ENCODE measurements around the gene AP1B1.

AP1B1 gene

DNA sequence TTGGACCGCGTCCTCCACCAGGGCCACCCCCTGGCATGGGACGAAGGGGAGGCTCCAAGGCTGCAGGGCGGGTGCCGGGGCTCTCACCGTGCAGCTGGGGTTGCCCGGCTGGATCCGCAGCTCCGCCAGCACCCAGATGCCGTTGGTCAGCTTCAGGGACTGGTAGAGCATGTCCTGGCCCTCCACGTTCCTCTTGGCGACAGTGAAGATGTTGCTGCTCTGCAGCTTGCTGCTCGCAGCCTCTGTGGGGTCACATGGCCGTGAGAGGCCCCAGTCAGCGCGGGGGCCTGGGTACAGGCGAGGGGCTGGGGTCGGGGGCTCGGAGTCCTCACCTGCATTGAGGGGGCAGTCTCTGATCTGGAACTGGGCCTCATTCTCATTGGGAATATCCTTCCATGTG is 58.1 kb downstream of the AP1B1 start:
- no peak for DNase-seq

DNA sequence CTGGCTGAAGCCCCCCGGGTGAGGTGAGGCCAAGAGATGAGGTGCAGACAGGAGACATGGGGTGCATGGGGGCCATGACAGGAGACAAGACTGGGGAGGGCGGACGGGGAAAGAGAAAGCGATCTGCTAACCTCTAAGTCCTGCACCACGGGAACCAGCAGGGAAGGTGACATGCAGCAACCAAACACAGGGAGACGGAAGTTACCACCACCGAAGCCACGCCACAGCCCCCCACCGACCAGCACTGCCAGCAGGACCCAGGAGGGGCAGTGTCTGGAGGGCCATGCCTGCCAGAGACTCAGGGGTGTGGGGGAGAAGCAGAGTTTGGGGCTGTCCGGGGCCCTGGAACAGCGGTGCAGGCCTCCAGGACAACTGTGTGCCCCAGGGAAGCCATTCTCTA is 58.8 kb downstream of the AP1B1 start:
- no peak for DNase-seq

DNA sequence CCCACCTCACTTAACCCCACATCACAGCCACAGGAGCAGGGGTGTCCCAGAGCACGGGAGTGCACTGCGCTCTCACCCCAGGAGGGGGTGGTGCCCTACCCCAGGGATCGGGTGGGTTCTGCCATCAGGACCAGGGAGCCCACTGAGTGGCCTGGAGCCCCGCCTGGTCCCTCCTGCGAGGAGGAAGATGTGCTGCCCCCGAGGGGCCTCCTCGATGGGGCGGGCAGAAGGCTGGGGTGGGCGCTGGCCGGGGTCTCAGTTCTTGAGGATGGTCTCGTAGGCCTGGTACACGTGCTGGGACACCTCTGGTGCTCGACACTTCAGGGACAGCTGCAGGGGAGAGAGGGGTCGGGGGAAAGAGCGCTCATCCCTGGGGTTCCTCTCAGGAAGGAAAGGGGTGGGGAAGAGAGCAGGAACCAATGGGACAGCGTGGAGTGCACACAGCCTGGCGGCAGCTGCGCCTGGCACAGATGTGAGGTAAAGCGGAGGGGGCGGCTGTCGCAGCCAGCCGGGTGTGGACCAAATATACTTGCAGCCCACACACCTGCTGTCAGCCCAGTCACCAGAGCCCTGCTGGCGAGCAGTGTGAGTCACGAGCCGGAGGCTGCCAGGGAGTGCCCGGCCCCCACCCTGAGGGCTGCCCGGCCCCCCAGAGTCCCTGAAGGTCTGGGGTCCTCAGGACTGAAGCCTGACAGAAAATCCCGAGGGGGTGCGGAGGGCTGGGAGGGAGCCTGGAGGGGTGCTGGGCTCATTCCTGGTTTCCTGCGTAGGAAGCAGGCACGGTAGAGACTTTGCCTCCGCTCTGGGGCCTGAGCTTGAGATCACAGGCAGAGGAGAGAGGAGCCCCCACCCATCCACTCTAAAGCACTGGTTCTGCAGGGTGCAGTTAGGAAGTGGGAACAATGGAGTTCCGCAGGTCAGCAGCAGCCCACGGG is 59.5 kb downstream of the AP1B1 start:
- DNase-seq, result no peak

DNA sequence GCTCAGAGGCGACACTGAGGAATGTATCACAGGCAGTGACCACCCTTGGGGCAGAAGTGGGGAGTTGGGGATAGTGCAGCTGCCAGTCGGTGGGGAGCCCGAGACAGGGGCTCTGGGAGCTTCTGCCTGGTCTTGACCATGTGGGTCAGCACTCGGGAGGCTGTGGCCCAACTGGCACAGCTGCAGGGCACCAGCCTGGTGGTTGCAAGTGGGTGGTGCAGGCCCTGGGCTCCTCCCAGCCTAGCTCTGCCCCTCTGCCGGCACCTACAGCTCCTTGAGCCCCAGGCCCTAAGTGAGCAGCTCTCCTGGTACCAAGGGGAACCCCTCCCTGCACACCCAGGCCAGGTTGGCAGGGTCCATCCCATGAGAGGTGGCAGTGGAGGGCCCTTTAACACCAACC is 60.3 kb downstream of the AP1B1 start:
- DNase-seq, result no peak

DNA sequence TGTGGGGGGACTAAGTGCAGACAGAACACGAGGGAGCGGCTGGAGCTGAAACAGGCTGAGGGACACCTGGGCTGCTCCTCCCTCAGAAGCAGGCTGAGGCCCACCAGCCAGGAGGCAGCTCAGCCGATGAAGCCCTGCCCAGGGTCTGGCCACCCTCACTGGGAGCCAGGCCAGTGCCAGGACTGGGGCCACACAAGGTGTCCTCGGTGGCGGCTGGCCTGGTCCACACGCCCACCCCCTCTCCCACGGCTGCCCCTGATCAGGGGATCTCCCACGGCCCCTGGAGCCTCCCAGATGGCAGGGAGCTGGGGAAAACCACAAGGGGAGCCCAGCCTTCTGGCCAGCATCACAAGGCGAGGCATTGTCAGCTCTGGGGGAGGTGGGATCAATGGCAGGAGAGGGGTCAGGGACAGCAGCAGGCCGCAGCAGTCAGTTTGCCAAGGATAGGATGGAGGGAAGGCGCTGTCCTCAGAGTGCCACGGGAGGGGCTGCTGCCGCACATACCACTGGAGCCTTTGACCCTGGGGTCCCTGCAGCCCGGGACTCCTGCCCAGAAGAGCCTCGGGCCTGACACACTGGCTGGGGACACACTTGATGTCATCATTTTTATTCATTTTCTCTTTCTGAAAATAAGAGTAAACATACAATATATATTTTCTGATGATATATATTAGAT is 61.1 kb downstream of the AP1B1 start:
- DNase-seq, result no peak

DNA sequence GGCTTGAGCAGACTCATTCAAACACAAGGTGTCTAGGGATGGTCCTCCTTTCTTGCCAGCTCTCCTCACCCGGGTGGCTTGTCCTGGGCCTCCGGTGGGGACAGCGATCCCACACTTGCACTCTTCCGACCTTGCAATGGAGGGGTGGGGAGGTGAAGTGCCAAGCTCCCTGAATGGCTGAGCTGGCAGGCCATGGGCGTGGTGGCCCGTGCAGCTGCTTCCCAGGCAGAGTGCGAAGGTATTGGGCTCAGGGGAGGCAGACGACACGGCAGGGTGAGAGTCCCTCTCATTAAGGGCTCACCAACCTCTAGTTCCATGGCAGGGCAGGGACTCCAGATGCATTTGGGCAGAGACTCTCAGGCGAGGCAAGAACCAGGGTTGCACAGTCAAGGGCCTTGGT is 61.9 kb downstream of the AP1B1 start:
- no peak for DNase-seq

DNA sequence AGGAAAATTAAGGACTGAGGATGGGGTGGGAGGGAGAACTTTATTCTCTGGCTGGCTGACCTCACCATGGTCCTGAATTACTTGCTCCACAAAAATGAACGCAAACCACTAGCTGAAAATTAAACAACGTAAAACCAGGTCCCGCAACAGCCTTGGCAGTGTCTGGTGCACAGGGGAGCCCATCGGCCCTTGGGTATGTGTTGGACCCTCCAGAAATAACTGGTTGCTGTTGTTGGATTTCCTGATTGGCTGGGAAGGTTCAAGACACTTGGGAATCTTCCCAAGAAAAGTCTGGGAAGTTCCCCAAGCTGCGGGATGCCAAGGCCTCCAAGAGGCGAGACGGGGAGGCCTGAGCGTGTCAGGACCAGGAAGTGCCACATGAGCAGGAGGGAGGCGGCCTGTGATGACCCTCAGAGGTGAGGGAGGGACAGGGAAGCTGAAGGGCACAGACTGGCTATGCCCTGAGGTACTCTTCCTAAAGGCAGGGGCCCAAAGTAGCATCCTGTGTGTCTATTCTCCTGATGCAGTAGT is 62.5 kb downstream of the AP1B1 start:
- no peak for DNase-seq

DNA sequence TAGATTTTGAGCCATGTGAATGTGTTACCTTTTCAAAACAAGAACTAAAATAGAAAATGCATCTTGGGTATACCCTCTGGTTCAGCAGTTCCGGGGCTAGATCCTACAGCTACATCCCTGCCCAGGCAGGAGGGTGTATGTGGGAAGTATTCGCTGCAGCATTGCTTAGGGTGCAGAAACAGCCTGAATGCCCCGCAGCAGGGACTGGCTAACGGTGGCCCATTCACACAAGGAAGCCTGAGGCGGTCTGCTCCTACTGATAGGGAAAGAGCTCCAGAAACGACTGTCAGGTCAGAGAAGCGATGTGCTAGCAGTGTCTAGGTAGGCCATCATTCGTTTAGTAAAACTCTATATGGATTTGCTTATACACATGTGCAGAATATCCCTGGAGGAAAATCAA is 63.0 kb downstream of the AP1B1 start:
- DNase-seq, result no peak

DNA sequence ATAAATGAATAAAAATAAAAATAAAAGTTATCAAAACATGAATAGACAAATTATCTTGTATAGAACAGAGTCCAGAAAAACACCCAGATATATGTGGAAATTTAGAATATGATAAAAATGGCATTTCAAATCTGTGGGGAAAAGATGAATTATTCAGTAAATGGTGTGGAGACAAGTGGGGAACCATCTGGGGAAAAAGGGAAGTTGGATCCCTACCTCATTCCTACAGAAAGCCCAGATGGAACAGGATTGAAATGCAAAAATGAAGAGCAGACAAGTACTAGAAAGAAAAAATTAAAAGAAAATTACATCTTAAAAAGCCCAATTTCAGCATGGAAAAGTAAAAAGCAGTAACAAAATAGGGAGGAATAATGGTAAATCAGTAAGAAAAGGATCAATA is 64.7 kb downstream of the AP1B1 start:
- DNase-seq, result no peak

DNA sequence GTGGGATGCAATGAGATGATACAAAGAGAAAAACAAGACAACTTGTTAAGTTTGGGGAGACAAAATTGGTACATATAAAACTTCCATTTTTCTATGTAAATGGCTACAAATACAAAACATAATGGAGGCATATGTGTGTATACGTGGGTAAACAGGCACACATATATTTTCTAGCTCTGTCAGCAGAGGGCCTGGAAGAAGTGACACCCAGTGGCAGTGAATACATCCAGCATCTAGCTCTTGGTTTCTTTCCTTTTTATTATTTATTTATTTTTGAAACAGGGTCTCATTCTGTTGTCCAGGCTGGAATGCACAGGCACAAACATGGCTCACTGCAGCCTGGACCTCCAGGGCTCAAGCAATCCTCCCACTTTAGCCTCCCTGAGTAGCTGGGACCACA is 67.8 kb downstream of the AP1B1 start:
- no peak for DNase-seq

DNA sequence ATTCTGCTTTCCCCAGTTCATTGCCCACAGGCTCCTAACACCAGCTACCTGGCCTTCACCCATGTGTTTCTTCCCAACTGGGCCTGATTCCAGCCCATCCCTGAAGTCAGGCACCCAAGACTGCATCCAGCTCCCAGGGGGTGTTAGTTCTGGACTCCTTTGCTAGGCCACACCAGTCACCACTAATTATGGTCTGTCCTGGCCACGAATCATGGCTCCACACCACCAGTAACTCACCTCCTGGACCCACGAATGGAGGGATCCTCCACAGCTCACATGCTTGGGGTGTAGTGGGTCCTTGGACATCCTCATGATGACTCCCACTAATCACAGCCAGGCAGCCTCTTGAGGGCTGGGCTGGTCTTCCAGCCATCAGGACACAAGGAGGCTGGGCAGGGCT is 69.3 kb downstream of the AP1B1 start:
- no peak for DNase-seq

DNA sequence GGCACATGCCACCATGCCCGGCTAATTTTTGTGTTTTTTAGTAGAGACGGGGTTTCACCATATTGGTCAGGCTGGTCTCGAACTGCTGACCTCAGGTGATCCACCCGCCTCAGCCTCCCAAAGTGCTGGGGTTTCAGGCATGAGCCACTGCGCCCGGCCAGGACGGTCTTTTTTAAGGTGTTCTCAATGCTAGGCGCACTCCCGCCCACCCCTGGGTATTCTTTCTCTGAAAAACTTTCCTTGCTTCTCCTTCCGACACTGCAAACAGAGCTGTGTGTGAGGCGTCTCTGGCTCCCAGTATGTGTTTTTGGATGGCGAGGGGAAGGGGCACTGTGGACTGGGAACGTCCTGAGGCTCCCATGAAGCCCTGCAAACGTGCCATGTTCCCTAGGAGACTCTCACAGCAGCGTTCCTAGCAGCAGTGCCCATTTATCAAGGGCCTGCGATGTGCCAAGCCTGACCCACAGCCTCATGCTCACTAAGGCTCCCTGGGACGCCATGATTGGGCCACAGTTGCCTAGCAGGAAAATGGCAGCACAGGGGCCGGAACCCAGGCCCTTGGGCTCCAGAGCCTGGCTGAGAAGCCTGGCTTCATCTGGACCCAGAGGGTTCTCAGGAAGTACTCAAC is 70.4 kb downstream of the AP1B1 start:
- no peak for DNase-seq

DNA sequence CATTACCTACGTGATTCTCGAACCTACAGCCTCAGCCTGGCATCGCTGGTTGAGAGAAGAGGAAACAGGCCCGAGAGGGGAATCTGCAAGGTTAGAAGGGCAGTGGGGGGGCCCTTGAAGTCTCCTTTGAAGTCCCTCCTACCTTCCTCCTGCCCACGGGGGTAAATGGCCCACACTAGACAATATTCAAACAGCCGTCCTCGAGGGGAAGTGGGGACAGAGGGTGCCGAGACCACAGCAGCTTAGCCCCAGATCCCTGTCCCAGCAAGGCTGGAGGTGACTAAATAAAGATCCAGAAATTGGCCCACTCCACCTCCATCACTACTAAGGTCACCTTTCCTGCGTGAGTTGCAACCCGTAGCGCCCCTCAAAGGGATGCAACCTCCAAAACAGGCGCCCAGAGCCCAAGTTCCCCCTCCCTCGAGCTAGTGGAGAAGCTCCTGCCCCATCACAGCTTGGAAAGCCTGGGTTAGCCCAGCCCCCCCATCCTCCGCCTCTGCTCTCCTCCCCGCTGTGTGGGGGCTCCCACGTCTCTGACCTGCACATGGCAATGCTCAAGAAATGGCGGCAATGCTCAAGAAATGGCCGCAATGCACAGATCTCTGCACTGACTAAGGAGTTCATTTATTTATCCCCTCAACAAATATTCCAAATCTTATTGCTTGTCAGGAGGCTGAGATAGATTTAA is 72.1 kb downstream of the AP1B1 start:
- DNase-seq, result no peak

DNA sequence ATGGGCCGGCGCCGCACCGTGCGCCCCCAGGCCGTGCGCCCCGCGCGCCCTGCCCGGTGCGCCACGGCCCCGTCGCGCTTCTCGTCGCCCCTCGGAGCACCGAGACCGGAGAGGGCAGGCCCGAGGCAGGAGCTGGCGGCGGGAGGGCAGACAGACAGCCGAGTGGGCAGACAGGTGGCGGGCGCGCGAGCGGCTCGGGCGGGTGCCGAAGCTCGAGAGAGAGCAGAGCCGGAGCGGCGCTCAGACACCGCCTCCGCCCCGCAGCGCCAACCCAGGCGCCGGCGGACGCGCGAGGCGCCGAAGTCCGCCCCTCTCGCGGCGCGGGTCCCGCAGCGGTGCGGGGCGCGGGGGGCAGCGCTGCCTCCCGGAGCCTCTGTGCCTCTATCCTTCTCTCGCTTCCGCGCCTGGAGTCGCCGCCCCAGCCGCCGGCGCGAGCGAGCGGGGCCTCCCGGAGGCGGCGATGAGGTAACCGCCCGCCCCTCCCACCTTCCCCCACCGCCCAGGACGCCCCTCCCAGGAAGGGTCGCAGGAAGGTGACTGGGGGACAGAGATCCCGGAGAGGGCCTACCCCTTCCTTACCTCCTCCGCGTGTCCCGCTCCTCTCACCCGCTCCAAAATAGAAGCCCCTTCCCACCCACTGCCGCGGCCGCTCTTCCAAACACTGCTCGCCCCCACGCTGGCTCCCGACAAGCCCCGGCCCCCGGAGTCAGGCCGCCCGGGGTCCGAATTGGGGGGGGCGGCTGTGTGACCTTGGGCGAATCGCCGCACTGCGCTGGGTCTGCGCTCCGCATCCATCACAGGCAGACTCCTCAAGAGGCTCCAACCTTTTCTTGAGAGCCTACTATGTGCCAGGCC is 72.9 kb downstream of the AP1B1 start, which contains the start of gene RASL10A:
RASL10A (minus strand) TSS at position 412 of the 855 bp plus-strand sequence. CDS start 451 bp downstream, outside the sequence.
- no peak for DNase-seq

DNA sequence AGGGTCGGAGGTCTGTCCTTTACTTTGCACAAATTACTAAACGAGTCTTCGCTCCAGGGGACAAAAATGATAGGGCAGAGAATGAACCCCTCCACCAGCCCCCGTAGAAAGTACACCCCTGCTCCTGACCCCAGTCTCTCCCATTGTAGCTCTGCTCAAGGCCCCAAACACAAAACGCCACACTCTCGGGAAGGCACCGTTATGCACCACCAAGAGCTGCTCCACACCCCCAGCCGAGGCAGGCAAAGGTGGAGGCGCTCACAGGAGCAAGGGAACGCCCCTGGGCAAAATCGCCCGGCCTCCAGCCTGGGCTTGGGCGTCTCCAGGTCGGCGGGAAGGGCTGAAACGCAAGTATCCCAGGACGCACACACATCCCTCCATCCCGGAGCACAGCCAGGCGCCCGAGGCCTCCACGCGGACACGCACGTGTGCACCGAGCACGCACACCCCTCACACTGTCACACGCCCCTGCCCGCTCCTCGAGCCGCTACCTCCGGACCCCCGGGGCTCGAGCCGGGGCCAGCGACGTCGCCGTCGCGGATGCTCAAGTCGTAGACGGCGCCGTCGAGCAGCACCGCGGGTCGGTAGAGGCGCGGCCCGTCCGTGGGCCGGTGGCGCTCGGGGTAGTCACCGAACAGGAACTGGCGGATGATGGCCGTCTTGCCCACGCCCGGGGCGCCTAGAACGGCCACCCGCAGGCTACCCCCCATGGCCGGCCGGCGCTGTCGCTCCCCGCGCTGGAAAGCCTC is 73.7 kb downstream of the AP1B1 start:
- no peak for DNase-seq

DNA sequence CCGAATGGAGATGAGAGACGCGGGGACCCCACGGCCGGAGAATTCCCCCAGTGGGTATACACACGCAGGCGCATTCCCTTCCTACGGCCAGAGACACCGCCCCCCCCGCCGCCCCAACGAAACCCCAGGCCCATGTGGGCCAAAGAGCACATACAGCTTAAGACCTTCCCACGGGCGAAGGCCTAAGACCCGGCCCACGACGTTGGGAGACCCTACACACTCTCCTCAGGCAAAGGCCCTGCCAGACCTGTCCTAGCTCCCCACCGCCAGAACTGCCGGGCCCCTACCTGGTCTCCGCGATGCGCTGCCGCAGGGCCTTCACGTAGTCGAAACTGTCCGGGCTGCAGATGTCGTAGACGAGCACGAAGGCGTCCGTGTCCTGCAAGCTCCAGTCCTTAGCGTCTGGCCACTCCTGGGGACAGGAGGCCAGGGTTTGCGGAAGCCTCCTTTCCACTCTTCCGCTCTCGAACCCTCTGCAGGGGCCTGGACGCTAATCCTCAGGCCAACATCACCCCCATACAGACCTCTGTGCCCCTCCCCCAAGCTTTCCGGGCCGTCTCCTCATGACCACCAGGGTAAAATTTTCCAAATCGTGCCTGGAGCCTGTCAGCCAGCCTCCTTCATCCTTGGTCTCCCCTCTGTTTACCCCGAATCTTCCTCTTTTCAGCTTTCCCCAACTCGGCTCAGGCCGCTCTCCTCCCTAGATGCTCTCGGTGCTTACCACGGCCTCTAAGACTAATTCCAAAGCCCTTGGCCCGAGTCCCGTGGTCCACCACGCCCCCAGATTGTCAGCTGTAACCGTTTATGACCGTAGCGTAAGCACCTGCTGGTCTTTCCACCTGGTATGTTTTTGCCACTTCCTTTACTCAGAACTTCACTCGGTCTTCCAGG is 74.5 kb downstream of the AP1B1 start:
- DNase-seq, result no peak

DNA sequence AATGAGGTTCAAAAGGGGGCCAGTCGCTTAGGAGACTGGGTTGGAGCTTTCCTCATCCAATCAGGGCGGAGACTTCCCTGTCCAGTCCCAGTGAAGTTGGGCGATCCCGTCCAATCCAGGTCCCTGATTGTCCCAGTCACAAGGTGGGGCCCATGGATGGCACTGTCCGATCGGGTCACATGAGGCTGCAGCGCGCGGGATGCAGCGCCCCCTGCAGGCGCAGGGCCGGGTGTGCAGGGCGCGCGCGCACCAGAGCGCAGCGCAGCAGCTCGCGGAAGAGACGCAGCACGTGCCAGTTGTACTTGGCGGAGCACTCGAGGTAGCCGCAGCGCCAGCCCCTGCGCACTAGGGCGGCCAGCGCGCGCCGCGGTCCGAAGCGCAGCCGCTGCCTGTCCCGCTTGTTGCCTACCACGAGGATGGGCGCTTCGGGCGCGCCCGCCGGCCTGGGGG is 75.2 kb downstream of the AP1B1 start:
- DNase-seq, result peak; percentile 69

DNA sequence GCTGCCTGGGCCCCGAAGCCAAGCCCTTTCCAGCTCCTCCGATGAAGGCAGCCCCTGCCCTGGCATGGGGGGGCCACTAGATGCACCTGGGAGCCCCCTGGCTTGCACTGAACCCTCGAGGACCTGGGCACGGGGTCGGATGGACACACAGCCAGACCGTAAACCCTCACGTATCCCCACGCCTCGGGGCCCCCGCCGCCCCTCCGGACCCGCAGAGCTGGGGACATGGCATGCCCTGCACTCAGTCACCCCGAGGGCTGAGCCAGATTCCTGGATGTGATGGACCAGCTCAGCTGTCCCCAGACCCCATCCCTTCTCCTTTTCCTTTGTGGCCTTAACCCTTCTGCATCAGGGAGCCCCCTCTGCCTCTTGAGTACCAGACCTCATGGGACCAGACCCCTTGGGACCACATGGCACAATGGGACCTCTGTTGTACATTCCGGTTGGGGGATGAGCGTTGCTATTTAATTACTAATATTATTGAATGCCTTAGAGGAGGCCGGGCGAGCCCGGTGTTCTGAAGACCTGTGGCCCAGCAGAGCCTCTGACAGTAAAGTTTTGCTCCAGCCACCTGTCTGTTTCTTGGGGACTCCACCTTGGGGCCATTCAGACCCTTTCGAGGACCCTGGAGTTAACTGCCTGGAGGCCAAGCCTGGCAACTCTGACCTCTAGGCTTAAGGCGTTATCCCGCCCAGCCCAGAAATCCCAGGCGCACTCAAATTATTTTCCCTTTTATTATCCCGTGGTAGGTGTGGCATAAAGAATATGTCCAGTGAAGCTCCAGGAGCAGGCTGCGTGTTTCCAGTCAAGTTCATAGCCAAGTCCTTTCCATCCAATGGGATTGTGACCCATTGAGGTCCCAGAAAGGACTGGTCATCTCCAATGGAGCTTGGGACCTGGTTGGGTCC is 75.9 kb downstream of the AP1B1 start:
- DNase-seq, result no peak
